GM19468 (cell line): ENCODE results near the gene FBXO41.
A peak's percentile ranks its signal among the peaks of the same experiment; 100 is the strongest.

Experiments used
- ATAC-seq: cut with Tn5 transposase; IDR thresholded peaks from one replicate; pipeline ENCODE4 v1.9.1; 2021; ENCODE audit warnings: mild to moderate bottlenecking, moderate library complexity, moderate number of reproducible peaks; ENCODE audit not compliant: unreplicated experiment; ENCODE audit errors: extremely low read depth

Gene FBXO41

GRCh38 chr2:73250872-73251846 lies 33.1 kb downstream of the FBXO41 start:
- no peak for ATAC-seq

GRCh38 chr2:73249636-73250035 lies 34.6 kb downstream of the FBXO41 start:
- no peak for ATAC-seq

- no peak for ATAC-seq
These were observed 37.4 kb downstream of the FBXO41 start for GRCh38 chr2:73246850-73247249.

GRCh38 chr2:73244580-73244979 lies 39.7 kb downstream of the FBXO41 start:
- no peak for ATAC-seq

- ATAC-seq, result no peak
These were observed 40.3 kb downstream of the FBXO41 start for GRCh38 chr2:73243884-73244570.

GRCh38 chr2:73239776-73240175 lies 44.5 kb downstream of the FBXO41 start:
- ATAC-seq, result no peak

GRCh38 chr2:73238976-73239375 lies 45.3 kb downstream of the FBXO41 start:
- no peak for ATAC-seq

- ATAC-seq, result no peak
These were observed 46.1 kb downstream of the FBXO41 start for GRCh38 chr2:73238149-73238548.

GRCh38 chr2:73237168-73237567 lies 47.1 kb downstream of the FBXO41 start:
- no peak for ATAC-seq

- no peak for ATAC-seq
These were observed 48.8 kb downstream of the FBXO41 start for GRCh38 chr2:73235315-73236028.

- peak; percentile 22 for ATAC-seq
These were observed 50.1 kb downstream of the FBXO41 start, which contains the start of gene CCT7 for GRCh38 chr2:73233932-73234832. Gene CCT7, plus strand, starts transcription at chr2:73234308. Its CDS starts 71 bp downstream, at chr2:73234379.

GRCh38 chr2:73233154-73233931 lies 50.9 kb downstream of the FBXO41 start, which contains the start of gene PRADC1:
Gene PRADC1, minus strand, starts transcription at chr2:73233239. Its CDS starts 79 bp downstream, at chr2:73233160.
- peak; percentile 95 for ATAC-seq

GRCh38 chr2:73232403-73233153 lies 51.7 kb downstream of the FBXO41 start:
- peak; percentile 0 for ATAC-seq

- no peak for ATAC-seq
These were observed 55.6 kb downstream of the FBXO41 start for GRCh38 chr2:73228631-73229030.

- no peak for ATAC-seq
These were observed 57.2 kb downstream of the FBXO41 start for GRCh38 chr2:73227086-73227485.

- ATAC-seq, result no peak
These were observed 58.5 kb downstream of the FBXO41 start for GRCh38 chr2:73225513-73226360.

GRCh38 chr2:73223821-73224220 lies 60.5 kb downstream of the FBXO41 start:
- ATAC-seq, result no peak
